Panc1 (cell line): ENCODE results near the gene DLL3. TPM values are rescaled to one million over a fixed set of nuclear protein-coding genes. Genes with fewer than 3 reads are reported as not detected.

Experiments used
- ATAC-seq: fragments of 200-7000 bp; cut with Tn5 transposase; 2 replicates; pipeline ENCODE4 v1.9.1; 2020; ENCODE audit warnings: mild to moderate bottlenecking, moderate library complexity
- BruUV-seq: library from RNA; stranded (reverse); fragments of 400-500 nt; replicated peaks from 2 replicates; lab custom pipeline; 2021; lab: Mats Ljungman, UMichigan
- CTCF ChIA-PET: fragments of 300-600 bp; sonication (Branson Sonifier 250); formaldehyde crosslinking; loops from one replicate; lab custom pipeline; 2022; ENCODE audit warnings: antibody characterized with exemption; lab: Charles Lee
- POLR2A ChIA-PET: fragments of 300-600 bp; sonication (Branson Sonifier 250); formaldehyde crosslinking; loops from one replicate; lab custom pipeline; 2022; ENCODE audit warnings: antibody characterized with exemption; lab: Charles Lee
- DNase-seq: peaks from one replicate; pipeline ENCODE4 v3.0.0-alpha.2; 2010; ENCODE audit warnings: low read depth, low spot score
- H3K27ac ChIP-seq: 2 replicates; pipeline ENCODE4 v1.5.1; 2011; ENCODE audit warnings: mild to moderate bottlenecking, low read length, inconsistent platforms
- H3K27me3 ChIP-seq: fragments of 200-500 bp; sonication (Bioruptor generic); 2 replicates; pipeline ENCODE4 v1.6.0; 2014; ENCODE audit warnings: low read length, inconsistent platforms; ENCODE audit not compliant: control insufficient read depth, insufficient read depth
- H3K36me3 ChIP-seq: fragments of 200-500 bp; sonication (Bioruptor generic); 2 replicates; pipeline ENCODE4 v1.5.1; 2014; ENCODE audit warnings: inconsistent platforms, mild to moderate bottlenecking, low read length, moderate library complexity; ENCODE audit not compliant: control insufficient read depth, insufficient read depth
- H3K4me1 ChIP-seq: 2 replicates; pipeline ENCODE4 v1.5.1; 2011; ENCODE audit warnings: inconsistent platforms, mild to moderate bottlenecking, low read length, moderate library complexity; ENCODE audit not compliant: control insufficient read depth, insufficient read depth
- H3K4me3 ChIP-seq, 2 experiments: 2 replicates each; pipeline ENCODE4 v1.5.1; 2011 to 2012; ENCODE audit warnings: low read depth in 2 of 2, low read length in 2 of 2, mild to moderate bottlenecking in 2 of 2, inconsistent platforms in 1 of 2, moderate library complexity in 1 of 2
- H3K9me3 ChIP-seq: fragments of 200-500 bp; sonication (Bioruptor generic); 2 replicates; pipeline ENCODE4 v1.5.1; 2014; ENCODE audit warnings: low read depth, mild to moderate bottlenecking, inconsistent platforms, low read length, moderate library complexity; ENCODE audit not compliant: control insufficient read depth, insufficient read depth
- POLR2AphosphoS5 ChIP-seq: IDR thresholded peaks from 2 replicates; pipeline ENCODE4 v1.6.1; 2012; ENCODE audit warnings: mild to moderate bottlenecking, low read depth, low read length, moderate library complexity
- REST ChIP-seq, 2 experiments: IDR thresholded peaks; 2 replicates each; pipeline ENCODE4 v1.6.1; 2011 to 2012; ENCODE audit warnings: low read depth in 2 of 2, control low read depth in 1 of 2, low read length in 1 of 2, mild to moderate bottlenecking in 1 of 2, moderate library complexity in 1 of 2; ENCODE audit not compliant: insufficient read depth in 1 of 2
- SIN3A ChIP-seq: IDR thresholded peaks from 2 replicates; pipeline ENCODE4 v1.6.1; 2012; ENCODE audit warnings: low read depth, mild to moderate bottlenecking, low read length, moderate library complexity, borderline replicate concordance; ENCODE audit not compliant: insufficient read depth
- TCF7L2 ChIP-seq: IDR thresholded peaks from 2 replicates; pipeline ENCODE4 v1.6.1; 2011; ENCODE audit warnings: mild to moderate bottlenecking, low read depth, low read length, inconsistent platforms
- in situ Hi-C: cut with HindIII; loops from 2 replicates; pipeline ENCODE4 v1.10.0; 2016; ENCODE audit warnings: low sequenced_read_pairs, low pct_unique_long_range_greater_than_20kb
- intact Hi-C: fragments of 100-400 bp; cut with micrococcal nuclease; formaldehyde crosslinking; loops from one replicate; pipeline ENCODE4 v1.10.0; 2022; ENCODE audit not compliant: unreplicated experiment
- total RNA-seq: library from RNA; stranded (reverse); gene quantifications from one replicate; pipeline ENCODE4 v1.2.1, GENCODE V29; 2021; ENCODE audit not compliant: unreplicated experiment
- TF ChIP-seq, protein P1 (sequence below): fragments of 450-650 bp; IDR thresholded peaks from 2 replicates; pipeline ENCODE4 v1.5.1; 2017; ENCODE audit warnings: mild to moderate bottlenecking

DLL3 gene
- total RNA-seq, 1 experiment from 2014 or later = 76.9 TPM

- no peak for DNase-seq
- no peak overlapping the region for H3K4me3 ChIP-seq
- H3K4me1 ChIP-seq = no peaks in the 10 kb centered on the region
- peaks cover 96% of the 10 kb centered on the region for H3K36me3 ChIP-seq
- no peak overlapping the region for H3K27ac ChIP-seq
- CTCF ChIA-PET = interaction anchor here (0.6 to 1.4 kb wide), 5 partner anchors 10 to 32 kb away, joined by 3 to 12 read pairs (median 4); no protein-coding TSS in a partner anchor
- ATAC-seq = no peak
- TF ChIP-seq, protein P1, sequence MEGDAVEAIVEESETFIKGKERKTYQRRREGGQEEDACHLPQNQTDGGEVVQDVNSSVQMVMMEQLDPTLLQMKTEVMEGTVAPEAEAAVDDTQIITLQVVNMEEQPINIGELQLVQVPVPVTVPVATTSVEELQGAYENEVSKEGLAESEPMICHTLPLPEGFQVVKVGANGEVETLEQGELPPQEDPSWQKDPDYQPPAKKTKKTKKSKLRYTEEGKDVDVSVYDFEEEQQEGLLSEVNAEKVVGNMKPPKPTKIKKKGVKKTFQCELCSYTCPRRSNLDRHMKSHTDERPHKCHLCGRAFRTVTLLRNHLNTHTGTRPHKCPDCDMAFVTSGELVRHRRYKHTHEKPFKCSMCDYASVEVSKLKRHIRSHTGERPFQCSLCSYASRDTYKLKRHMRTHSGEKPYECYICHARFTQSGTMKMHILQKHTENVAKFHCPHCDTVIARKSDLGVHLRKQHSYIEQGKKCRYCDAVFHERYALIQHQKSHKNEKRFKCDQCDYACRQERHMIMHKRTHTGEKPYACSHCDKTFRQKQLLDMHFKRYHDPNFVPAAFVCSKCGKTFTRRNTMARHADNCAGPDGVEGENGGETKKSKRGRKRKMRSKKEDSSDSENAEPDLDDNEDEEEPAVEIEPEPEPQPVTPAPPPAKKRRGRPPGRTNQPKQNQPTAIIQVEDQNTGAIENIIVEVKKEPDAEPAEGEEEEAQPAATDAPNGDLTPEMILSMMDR = no peak
- TF ChIP-seq POLR2AphosphoS5 (no peak), REST (IDR thresholded peaks at IDR 0.05; ENCODE audit: insufficient read depth in 1 of 2, low read depth in 2 of 2, low read length in 1 of 2) (no peak), SIN3A (no peak), TCF7L2 (no peak)
- no peaks in the 10 kb centered on the region for H3K27me3 ChIP-seq
- no peaks in the 10 kb centered on the region for H3K9me3 ChIP-seq
- in situ Hi-C loops (no loop called here), intact Hi-C loops (no loop called here)
- POLR2A ChIA-PET = interaction anchor here (0.5 to 1.6 kb wide), 5 partner anchors 11 to 69 kb away, joined by 3 to 12 read pairs (median 5); partner anchors contain the start of gene RPS16
- no TSS peak for BruUV-seq
These were observed 27.9 kb upstream of the DLL3 start for GRCh38 chr19:39470724-39471339.

DNA sequence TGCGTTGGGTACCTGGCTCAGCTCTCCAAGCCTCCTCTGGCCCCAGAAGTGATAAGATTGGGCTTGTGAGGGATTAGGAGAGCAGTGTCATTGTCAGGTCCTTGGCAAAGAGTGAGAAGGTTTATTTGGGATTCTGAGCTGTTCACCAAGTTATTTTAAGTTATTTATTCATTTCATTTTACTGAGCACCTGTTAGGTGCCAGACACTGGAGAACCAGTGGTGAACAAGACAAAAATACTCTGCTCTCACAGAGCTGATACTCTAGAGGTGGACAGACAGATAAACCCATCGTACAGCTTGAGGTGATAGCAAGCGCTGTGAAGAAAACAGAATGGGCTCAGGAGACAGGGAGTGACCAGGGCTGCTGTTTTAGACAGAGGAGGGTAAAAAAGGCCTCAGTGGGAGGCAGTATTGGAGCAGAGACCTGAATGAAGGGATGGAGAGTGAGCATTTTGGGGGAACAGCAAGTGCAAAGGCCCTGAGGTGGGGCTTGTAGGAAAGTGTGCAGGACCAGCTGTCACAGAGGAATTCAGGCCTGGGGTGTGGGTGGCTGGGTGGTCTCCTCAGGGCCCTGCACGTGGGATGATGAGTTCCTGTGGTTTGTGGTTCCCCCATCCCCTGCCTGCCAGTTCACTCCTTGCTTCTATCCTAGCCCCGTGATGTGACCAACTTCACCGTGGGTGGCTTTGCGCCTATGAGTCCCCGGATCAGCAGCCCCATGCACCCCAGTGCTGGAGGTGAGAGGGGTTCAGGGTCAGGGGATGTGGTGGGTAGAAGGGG, 26.8 kb upstream of the DLL3 start:
- no TSS peak for BruUV-seq
- intact Hi-C loops = loop anchor here (2.0 kb wide), 1 partner anchor 21 kb away; no protein-coding TSS in a partner anchor

More for the DNA sequence above, 26.8 kb upstream of the DLL3 start:
- Histone ChIP-seq H3K4me3 (no peak overlapping the region), H3K27me3 (no peaks in the 10 kb centered on the region), H3K36me3 (peaks cover 96% of the 10 kb centered on the region), H3K9me3 (no peaks in the 10 kb centered on the region), H3K27ac (no peak overlapping the region), H3K4me1 (no peaks in the 10 kb centered on the region)
- ChIA-PET CTCF (interaction anchor here (0.6 to 1.4 kb wide), 9 partner anchors 18 to 181 kb away, joined by 3 to 12 read pairs (median 4); partner anchors contain the start of genes RPS16 and SUPT5H), POLR2A (interaction anchor here (0.6 to 1.6 kb wide), 5 partner anchors 10 to 67 kb away, joined by 3 to 12 read pairs (median 3); partner anchors contain the start of gene RPS16)
- DNase-seq (no peak), ATAC-seq (no peak)
- TF ChIP-seq SIN3A (no peak), POLR2AphosphoS5 (no peak), TCF7L2 (no peak), REST (IDR thresholded peaks at IDR 0.05; ENCODE audit: insufficient read depth in 1 of 2, low read depth in 2 of 2, low read length in 1 of 2) (no peak)
- TF ChIP-seq, protein P1 = no peak
- in situ Hi-C loops = no loop called here
